Skeletal muscle satellite cell (primary cell): ENCODE results near the gene UBAC2.

Source experiments
- H3K27me3 ChIP-seq: 2 replicates; pipeline ENCODE4 v1.7.0; 2013; ENCODE audit warnings: low read length; ENCODE audit not compliant: control insufficient read depth, insufficient read depth
- H3K36me3 ChIP-seq: 2 replicates; pipeline ENCODE4 v1.7.0; 2013; ENCODE audit warnings: mild to moderate bottlenecking, control low read depth, low read length; ENCODE audit not compliant: insufficient read depth
- H3K4me1 ChIP-seq: 2 replicates; pipeline ENCODE4 v1.7.0; 2013; ENCODE audit warnings: low read length; ENCODE audit not compliant: control insufficient read depth, insufficient read depth
- H3K4me2 ChIP-seq: 2 replicates; pipeline ENCODE4 v1.7.0; 2013; ENCODE audit warnings: mild to moderate bottlenecking, low read length
- H3K4me3 ChIP-seq: 2 replicates; pipeline ENCODE4 v1.7.0; 2013; ENCODE audit warnings: low read length
- H3K9ac ChIP-seq: 2 replicates; pipeline ENCODE4 v1.7.0; 2013; ENCODE audit warnings: mild to moderate bottlenecking, low read depth, low read length, moderate library complexity
- H3K9me3 ChIP-seq: replicated peaks from 2 replicates; pipeline ENCODE4 v1.7.0; 2013; ENCODE audit warnings: mild to moderate bottlenecking, control low read depth, low read length

The UBAC2 gene

DNA sequence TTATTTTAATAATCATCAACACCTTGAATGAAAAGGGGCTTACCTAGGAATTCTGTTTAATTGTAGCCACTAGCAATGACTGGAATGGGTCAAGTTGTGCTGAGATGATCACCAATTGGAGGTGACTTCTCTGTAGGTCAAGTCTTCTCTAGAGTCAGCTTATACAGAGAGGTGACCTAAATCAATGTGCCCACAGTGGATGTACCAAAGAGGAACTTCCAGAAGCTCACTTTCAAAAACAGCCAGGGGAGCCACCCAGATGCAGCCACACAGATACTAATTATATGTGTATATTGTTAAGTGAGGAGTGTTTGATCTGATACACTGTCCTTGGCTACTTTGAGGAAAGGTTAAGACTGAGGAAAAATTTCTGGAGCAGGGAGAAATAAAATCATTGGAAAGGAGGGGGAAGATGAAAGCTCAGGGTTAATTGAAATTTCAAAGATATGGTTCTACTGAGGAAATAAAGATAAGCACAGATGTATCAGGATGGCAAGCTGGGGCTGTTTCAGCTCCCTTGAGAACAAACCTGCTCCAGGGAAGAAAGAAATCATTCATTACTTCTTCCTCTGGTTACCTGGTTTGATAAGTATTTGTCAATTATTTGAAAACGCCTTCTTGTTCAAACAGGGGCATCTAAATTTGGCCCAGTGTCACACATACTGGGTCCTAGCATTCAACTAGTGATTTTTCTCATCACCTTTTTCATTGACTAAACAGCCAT, 101.4 kb downstream of the UBAC2 start:
- no peaks in the 10 kb centered on the region for H3K36me3 ChIP-seq
- H3K4me2 ChIP-seq, result no peak overlapping the region
- H3K9me3 ChIP-seq, result no peaks in the 10 kb centered on the region
- no peaks in the 10 kb centered on the region for H3K27me3 ChIP-seq
- peaks cover 6% of the 10 kb centered on the region for H3K4me1 ChIP-seq
- H3K9ac ChIP-seq, result no peak overlapping the region
- H3K4me3 ChIP-seq, result no peak overlapping the region

DNA sequence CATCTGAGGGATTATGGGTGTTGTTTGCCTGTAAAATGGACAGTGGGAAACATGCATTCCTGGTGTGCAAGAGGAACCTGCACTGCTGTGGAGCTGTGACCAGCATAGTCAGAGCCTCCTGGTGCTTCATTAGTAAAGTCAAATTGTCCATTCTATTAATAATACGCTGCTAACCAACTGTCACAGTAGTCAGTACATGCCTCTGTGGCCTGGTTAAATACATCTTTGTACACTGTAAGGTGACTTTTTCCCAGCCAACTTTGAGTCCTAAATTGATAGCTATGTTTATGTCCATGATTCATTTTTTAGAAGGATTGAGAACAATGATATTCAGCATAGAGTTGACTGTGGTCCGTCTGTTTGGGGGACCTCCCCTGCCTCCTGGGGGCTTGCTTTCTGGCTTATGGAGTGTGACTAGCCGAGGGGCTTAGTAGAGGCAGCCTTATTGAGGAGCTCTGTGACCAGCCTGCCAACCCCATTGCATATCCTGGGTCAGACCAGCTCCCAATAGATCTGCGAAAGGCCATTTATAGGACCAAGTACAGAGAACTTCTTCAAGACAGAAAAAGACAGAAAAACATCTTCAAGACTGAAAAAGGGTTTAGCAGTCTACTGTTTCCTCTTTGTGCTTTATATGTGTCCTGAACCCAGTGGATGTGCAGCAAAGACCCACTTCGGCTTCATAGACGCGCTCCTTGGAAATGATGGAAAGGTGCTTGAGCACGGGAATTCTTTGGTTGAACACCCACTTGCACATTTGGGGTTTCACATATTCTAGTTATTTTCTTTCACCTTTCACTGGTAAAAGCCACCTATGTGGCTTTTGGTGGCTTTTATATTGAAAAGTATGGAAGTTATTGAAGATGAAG, 102.2 kb downstream of the UBAC2 start:
- Histone ChIP-seq H3K4me1 (peaks cover 11% of the 10 kb centered on the region), H3K36me3 (no peaks in the 10 kb centered on the region), H3K9ac (no peak overlapping the region)

DNA sequence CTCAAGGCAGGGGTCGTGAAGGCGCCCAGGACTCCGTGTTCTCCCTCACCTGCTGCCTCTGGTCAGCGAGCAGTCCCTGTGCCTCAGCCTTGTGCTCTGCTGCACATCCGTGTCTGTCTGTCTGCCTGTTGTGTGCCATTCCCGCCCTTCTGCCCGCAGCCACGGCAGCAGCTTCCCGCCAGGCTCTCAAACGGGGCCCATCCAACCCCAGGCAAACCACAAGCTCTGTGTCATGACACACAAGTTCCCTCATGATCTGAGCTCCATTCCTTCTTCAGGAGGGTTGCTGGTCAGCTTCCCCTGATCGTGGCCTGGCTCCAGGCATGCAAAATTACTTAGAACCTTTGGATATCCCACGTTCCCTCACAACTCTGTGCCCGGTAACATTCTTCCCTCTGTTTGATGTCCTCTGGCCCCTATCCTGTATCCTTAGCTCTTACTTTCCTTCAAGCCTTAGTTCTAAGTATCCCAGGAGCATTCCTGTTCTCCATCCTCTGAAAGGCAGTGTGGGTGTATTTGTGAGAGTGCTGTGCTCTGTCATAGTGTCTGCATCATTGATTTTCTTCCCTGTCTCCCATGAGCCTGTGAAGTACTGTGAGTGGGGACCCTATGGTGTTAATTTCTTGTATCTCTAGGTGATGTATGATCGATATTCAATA, 103.3 kb downstream of the UBAC2 start:
- H3K27me3 ChIP-seq, result no peaks in the 10 kb centered on the region
- no peak overlapping the region for H3K4me3 ChIP-seq
- H3K9me3 ChIP-seq, result no peaks in the 10 kb centered on the region
- no peak overlapping the region for H3K9ac ChIP-seq
- H3K4me1 ChIP-seq, result peaks cover 22% of the 10 kb centered on the region
- no peaks in the 10 kb centered on the region for H3K36me3 ChIP-seq
- no peak overlapping the region for H3K4me2 ChIP-seq

More for the DNA sequence above, 102.2 kb downstream of the UBAC2 start:
- Histone ChIP-seq H3K9me3 (no peaks in the 10 kb centered on the region), H3K4me2 (no peak overlapping the region), H3K4me3 (no peak overlapping the region), H3K27me3 (no peaks in the 10 kb centered on the region)

DNA sequence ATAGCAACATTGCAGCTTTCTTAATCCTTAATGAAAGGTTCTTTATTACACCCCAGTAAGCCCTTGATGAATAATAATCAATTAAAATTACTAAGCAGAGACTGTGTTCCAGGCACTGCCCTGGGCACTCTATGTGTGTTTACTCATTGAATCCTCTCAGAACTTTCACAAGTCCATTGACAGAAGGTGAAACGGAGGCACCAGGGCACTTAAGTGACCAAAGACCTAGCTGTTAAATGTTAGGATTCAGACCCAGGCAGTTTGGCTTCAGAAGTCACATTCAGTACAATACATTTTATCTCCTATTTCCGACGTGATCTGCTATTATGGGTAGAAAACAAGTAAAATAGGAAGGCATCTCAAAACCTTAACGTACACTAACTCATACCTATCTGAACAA, 103.9 kb downstream of the UBAC2 start:
- Histone ChIP-seq H3K9ac (no peak overlapping the region), H3K9me3 (no peaks in the 10 kb centered on the region), H3K4me1 (peaks cover 27% of the 10 kb centered on the region), H3K27me3 (no peaks in the 10 kb centered on the region), H3K4me2 (no peak overlapping the region), H3K36me3 (no peaks in the 10 kb centered on the region), H3K4me3 (no peak overlapping the region)

DNA sequence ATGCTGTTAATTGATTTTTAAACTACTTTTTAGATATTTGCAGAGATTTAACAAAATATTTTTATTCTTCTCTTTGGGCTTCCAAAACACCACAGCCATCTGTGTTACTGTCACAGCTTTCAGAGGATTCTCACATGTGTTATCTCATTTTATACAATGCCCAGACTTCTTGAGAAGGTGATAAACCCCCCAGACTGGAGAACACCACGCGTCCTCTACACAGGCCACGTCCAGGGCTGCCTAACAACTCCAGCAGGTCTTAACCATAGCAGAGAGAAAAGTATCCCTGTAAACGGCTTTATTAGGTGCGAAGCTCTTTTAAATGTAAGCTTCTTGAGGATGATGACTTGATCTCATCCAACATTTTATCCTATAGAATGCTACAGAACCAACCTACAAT, 104.5 kb downstream of the UBAC2 start:
- no peaks in the 10 kb centered on the region for H3K9me3 ChIP-seq
- no peaks in the 10 kb centered on the region for H3K36me3 ChIP-seq
- no peaks in the 10 kb centered on the region for H3K27me3 ChIP-seq
- H3K4me1 ChIP-seq, result peaks cover 33% of the 10 kb centered on the region
- H3K4me2 ChIP-seq, result no peak overlapping the region
- H3K4me3 ChIP-seq, result no peak overlapping the region
- no peak overlapping the region for H3K9ac ChIP-seq

DNA sequence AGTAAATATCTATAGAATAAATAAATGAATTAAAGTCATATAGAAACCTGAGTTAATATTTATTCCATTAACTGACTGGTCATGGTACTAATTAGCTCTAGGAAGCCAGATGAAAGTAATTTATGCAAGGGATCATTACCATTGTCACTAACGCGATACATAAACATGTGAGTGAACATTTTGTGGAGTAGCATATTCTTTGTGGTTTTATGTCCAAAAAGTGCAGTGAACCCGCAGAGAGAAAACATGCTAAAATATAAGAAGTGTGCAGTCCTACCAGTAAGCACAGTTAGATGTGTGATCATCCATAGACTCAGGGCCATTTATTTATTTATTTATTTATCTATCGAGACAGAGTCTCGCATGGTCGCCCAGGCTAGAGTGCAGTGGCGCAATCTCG, 104.9 kb downstream of the UBAC2 start:
- Histone ChIP-seq H3K4me3 (no peak overlapping the region), H3K4me2 (no peak overlapping the region), H3K9ac (no peak overlapping the region), H3K27me3 (no peaks in the 10 kb centered on the region), H3K36me3 (no peaks in the 10 kb centered on the region), H3K9me3 (no peaks in the 10 kb centered on the region), H3K4me1 (peaks cover 35% of the 10 kb centered on the region)

DNA sequence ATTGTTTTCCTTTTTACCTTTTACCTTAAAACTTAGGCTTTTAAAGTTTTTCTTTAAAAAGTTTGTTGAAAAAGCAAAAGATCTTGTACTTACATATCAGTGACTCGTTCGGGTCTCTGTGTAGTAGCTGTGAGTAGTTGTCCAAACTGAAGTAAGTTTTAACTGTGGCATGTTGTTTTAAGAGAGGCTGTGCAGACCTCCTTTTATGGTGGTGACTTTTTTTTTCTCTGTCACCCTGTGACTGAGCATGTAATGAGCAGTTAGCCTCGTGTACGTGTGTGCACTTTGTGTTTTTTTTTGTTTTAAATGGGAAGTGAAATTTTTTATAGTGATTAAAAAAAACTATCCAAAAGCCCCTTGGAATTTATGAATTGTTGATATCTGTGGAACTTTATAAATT, 106.6 kb downstream of the UBAC2 start, which contains the start of gene GPR183:
Gene GPR183, minus strand, starts transcription at position 153 of the 400 bp plus-strand sequence. CDS start 11,254 bp downstream, outside the sequence.
- Histone ChIP-seq H3K9me3 (no peaks in the 10 kb centered on the region), H3K4me3 (no peak within 1 kb of the TSS), H3K4me2 (peak within 1 kb of the TSS; percentile 62), H3K4me1 (peaks cover 52% of the 10 kb centered on the region), H3K36me3 (no peaks in the 10 kb centered on the region), H3K27me3 (no peaks in the 10 kb centered on the region), H3K9ac (peak within 1 kb of the TSS; percentile 60)

DNA sequence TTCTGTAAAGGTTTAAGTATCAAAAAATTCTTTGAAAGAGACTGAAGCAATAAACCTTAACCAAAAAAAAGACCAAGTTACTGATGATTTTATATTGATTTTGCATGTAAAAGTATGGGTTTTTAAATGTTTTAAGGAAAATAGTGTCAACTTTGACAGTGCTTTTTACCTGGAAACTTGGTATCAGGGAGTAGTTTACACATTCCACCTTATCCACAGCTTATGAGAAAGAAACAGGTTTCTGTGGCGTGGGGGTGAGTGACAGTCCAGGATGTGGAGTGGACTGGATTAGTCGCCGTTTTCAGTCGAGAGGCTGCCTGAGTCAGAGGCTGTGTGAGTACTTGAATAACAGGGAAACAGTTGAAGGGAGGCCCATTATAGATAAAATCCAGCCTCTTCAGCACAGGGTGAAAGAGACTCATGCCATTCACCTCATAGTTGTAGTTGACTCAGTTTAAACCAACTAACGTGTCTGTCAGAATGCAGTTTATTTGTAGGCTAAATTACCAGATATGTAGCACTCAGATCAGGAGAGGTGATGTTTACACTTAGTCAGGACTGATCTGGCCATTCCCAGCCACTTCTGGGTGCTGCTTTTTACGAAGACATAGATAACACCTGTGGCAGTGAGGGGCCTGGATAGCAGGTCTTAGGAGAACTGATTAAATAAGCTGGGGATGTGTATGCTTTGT, 107.1 kb downstream of the UBAC2 start:
- H3K4me2 ChIP-seq, result peak overlapping the region; percentile 62
- H3K36me3 ChIP-seq, result no peaks in the 10 kb centered on the region
- no peaks in the 10 kb centered on the region for H3K9me3 ChIP-seq
- H3K4me3 ChIP-seq, result no peak overlapping the region
- H3K4me1 ChIP-seq, result peaks cover 57% of the 10 kb centered on the region
- H3K27me3 ChIP-seq, result no peaks in the 10 kb centered on the region
- H3K9ac ChIP-seq, result peak overlapping the region; percentile 60

DNA sequence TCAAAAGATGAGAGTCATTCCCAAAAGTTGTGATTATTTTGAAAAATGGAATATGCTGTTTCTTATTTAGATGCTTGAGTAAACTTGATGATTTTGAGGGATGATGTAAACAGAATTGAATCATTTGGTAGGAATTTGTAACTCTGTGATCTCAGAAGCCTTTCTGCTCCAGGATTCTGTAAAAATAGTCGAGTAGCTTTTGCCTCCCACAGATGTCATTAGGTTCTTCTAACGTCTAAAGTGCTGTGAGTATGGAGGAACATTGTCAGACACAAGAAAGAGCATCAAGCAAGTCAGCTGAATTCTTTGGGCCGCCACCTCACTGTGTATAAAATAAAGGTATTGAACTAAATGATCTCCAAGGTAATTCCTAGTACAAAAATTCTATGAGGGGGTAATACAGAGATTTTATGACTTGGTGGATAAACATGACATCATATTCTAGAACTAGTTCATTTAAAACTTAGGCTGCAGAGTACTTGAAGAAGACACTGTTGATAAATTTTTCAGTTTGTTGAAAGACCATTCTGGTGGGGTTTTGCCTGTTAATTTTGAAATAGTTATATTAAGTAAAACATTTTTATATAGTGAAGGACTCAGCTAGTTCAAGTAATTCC, 107.9 kb downstream of the UBAC2 start:
- Histone ChIP-seq H3K4me3 (no peak overlapping the region), H3K36me3 (no peaks in the 10 kb centered on the region), H3K9ac (peak overlapping the region; percentile 60), H3K4me1 (peaks cover 62% of the 10 kb centered on the region), H3K9me3 (no peaks in the 10 kb centered on the region), H3K4me2 (peak overlapping the region; percentile 62), H3K27me3 (no peaks in the 10 kb centered on the region)

DNA sequence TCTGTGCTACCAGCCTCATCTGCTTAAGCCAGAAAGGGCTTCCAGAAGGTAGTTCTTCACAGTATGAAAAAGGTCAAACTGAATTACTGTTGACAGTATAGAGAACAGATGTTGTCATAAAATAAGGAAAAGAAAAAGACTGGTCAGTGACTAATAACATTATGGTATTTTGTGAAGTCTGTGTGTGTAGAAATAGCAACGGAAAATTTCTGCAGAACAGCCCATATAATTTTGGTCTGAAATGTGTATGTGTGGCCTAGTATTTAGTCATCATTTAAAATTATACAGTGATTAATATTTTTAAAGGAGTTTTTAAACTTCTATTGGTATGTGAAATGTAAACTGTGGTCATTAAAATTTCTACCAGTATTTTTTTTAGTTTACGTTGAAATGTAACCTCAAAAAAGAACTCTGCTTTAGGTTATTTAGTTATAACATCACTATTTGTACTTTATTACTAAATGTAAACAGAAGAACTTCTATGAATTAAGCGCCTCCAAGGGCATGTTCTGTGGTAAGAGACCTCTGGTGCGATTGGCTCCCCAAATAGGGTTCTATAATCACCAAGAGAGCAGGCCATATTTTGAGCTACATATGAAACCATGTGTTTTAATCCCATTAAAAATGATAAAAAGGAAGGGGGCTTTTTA, 109.9 kb downstream of the UBAC2 start:
- H3K36me3 ChIP-seq, result no peaks in the 10 kb centered on the region
- H3K9me3 ChIP-seq, result no peaks in the 10 kb centered on the region
- peak overlapping the region; percentile 35 for H3K4me2 ChIP-seq
- H3K4me3 ChIP-seq, result no peak overlapping the region
- H3K4me1 ChIP-seq, result peaks cover 74% of the 10 kb centered on the region
- peak overlapping the region; percentile 68 for H3K9ac ChIP-seq
- no peaks in the 10 kb centered on the region for H3K27me3 ChIP-seq
